Type B pancreatic cell (in vitro differentiated cells): ENCODE data around the gene LGALSL. TPM values are rescaled to one million over a fixed set of nuclear protein-coding genes. Genes with fewer than 3 reads are reported as not detected.

ENCODE experiments used
- DNase-seq: peaks from one replicate; pipeline ENCODE4 v3.0.0; 2021; ENCODE audit warnings: mixed read lengths; ENCODE audit not compliant: unreplicated experiment; ENCODE audit errors: extremely low spot score
- H3K27ac Mint-ChIP-seq: 2 replicates; pipeline ENCODE4 v1.8.0; 2021; ENCODE audit warnings: mild to moderate bottlenecking, mixed read lengths
- H3K27me3 Mint-ChIP-seq: 2 replicates; pipeline ENCODE4 v1.8.0; 2021; ENCODE audit warnings: mixed read lengths
- H3K36me3 Mint-ChIP-seq: 2 replicates; pipeline ENCODE4 v1.8.0; 2021; ENCODE audit warnings: mixed read lengths
- H3K4me1 Mint-ChIP-seq: one replicate; pipeline ENCODE4 v1.8.0; 2021; ENCODE audit warnings: mixed read lengths; ENCODE audit not compliant: unreplicated experiment
- H3K4me3 Mint-ChIP-seq: 2 replicates; pipeline ENCODE4 v1.8.0; 2021; ENCODE audit warnings: mild to moderate bottlenecking, mixed read lengths
- H3K9me3 Mint-ChIP-seq: 2 replicates; pipeline ENCODE4 v1.8.0; 2021; ENCODE audit warnings: mixed read lengths
- CTCF ChIP-seq: fragments of 200-600 bp; sonication (generic); conservative IDR thresholded peaks from 2 replicates; pipeline ENCODE4 v1.5.0; 2021; ENCODE audit warnings: antibody characterized with exemption, mild to moderate bottlenecking
- total RNA-seq: library from RNA; stranded (reverse); gene quantifications from 2 replicates; pipeline ENCODE4 v1.2.1, GENCODE V29; 2021; ENCODE audit warnings: low replicate concordance

Gene LGALSL
- total RNA-seq, 1 donor from 2014 or later: 19.2 TPM

GRCh38 chr2:64410671-64411070 lies 43.3 kb upstream of the LGALSL start:
- H3K4me1 Mint-ChIP-seq: peaks cover 18% of the 10 kb centered on the region

GRCh38 chr2:64412671-64413070 lies 41.3 kb upstream of the LGALSL start:
- Mint-ChIP-seq H3K4me3 (no peak overlapping the region), H3K27me3 (no peaks in the 10 kb centered on the region), H3K4me1 (no peaks in the 10 kb centered on the region), H3K27ac (no peak overlapping the region), H3K36me3 (no peaks in the 10 kb centered on the region), H3K9me3 (no peaks in the 10 kb centered on the region)
- no peak for TF ChIP-seq CTCF
- DNase-seq: no peak

More at GRCh38 chr2:64410671-64411070, 43.3 kb upstream of the LGALSL start:
- no peak for DNase-seq
- Mint-ChIP-seq H3K36me3 (no peaks in the 10 kb centered on the region), H3K27ac (no peak overlapping the region), H3K9me3 (no peaks in the 10 kb centered on the region), H3K4me3 (no peak overlapping the region), H3K27me3 (no peaks in the 10 kb centered on the region)
- no peak for TF ChIP-seq CTCF

GRCh38 chr2:64414736-64415435 lies 39.1 kb upstream of the LGALSL start:
- DNase-seq: no peak
- TF ChIP-seq CTCF: no peak
- Mint-ChIP-seq H3K4me3 (no peak overlapping the region), H3K27ac (no peak overlapping the region), H3K27me3 (no peaks in the 10 kb centered on the region), H3K9me3 (no peaks in the 10 kb centered on the region), H3K4me1 (no peaks in the 10 kb centered on the region), H3K36me3 (no peaks in the 10 kb centered on the region)

- Mint-ChIP-seq H3K27me3 (no peaks in the 10 kb centered on the region), H3K4me3 (no peak overlapping the region), H3K36me3 (no peaks in the 10 kb centered on the region), H3K4me1 (no peaks in the 10 kb centered on the region), H3K27ac (no peak overlapping the region), H3K9me3 (no peaks in the 10 kb centered on the region)
- TF ChIP-seq CTCF: no peak
- no peak for DNase-seq
These were observed 36.3 kb upstream of the LGALSL start for GRCh38 chr2:64417624-64418023.

- Mint-ChIP-seq H3K9me3 (no peaks in the 10 kb centered on the region), H3K27me3 (no peaks in the 10 kb centered on the region), H3K4me3 (no peak overlapping the region), H3K27ac (no peak overlapping the region), H3K36me3 (no peaks in the 10 kb centered on the region), H3K4me1 (no peaks in the 10 kb centered on the region)
- no peak for DNase-seq
- TF ChIP-seq CTCF: no peak
These were observed 34.3 kb upstream of the LGALSL start for GRCh38 chr2:64419596-64420165.
